ENCODE results near the gene SHISA8.

DNA sequence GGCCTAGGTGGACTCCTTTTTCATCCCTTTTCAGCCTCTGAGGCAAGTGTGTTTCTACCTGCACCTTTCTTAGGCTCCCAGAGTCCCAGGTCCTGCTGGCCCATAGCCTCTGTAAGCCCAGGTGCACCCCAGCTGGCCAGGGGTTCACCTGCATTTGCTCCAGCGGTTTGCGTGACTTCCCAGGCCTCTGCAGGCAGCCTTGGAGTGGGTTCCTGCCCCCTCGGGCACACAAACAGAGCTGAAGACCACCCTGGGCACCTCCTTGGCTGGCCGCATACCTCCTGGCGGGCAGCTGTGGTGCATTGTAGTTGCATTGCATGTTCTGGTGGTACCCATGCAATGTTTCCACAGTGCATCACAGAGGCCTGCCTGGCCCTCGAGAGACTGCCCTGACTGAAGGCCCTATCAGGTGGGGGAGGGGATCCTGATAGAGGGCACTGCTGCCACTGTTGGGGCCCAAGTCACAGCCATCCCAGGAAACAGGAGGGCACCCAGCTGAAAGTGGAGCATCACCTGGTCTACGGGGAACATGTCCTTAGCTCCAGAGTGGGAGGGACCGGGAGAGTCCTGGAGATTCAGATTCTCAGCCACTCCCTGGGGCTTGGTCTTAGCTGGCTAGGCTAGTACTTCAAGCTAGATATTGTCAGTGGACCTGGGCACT lies 14.1 kb downstream of the SHISA8 start:
- TF ChIP-seq, protein P1, sequence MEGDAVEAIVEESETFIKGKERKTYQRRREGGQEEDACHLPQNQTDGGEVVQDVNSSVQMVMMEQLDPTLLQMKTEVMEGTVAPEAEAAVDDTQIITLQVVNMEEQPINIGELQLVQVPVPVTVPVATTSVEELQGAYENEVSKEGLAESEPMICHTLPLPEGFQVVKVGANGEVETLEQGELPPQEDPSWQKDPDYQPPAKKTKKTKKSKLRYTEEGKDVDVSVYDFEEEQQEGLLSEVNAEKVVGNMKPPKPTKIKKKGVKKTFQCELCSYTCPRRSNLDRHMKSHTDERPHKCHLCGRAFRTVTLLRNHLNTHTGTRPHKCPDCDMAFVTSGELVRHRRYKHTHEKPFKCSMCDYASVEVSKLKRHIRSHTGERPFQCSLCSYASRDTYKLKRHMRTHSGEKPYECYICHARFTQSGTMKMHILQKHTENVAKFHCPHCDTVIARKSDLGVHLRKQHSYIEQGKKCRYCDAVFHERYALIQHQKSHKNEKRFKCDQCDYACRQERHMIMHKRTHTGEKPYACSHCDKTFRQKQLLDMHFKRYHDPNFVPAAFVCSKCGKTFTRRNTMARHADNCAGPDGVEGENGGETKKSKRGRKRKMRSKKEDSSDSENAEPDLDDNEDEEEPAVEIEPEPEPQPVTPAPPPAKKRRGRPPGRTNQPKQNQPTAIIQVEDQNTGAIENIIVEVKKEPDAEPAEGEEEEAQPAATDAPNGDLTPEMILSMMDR (conservative IDR thresholded peaks at IDR 0.05; ENCODE audit: low read length) = no peak
- TF ChIP-seq EZH2phosphoT487 (IDR thresholded peaks at IDR 0.05; ENCODE audit: borderline replicate concordance) = no peak
